Fibroblast of the aortic adventitia (primary cell): ENCODE measurements around the gene DCAF8. TPM values are rescaled to one million over a fixed set of nuclear protein-coding genes. Genes with fewer than 3 reads are reported as not detected.

ENCODE experiments used
- DNase-seq: peaks from one replicate; pipeline ENCODE4 v3.0.0-alpha.2; 2010; ENCODE audit warnings: low read depth
- H3K4me3 ChIP-seq: 2 replicates; pipeline ENCODE4 v1.5.1; 2011; ENCODE audit warnings: low read depth, mild to moderate bottlenecking, control low read depth, low read length, moderate library complexity
- total RNA-seq: library from RNA; depleted of rRNA; stranded (reverse); fragments of >200 nt; gene quantifications from 2 replicates; pipeline ENCODE4 v1.2.3, GENCODE V29; 2012; ENCODE audit warnings: low replicate concordance
- TF ChIP-seq, protein P1 (sequence below): IDR thresholded peaks from 2 replicates; pipeline ENCODE4 v1.5.1; 2011; ENCODE audit warnings: mild to moderate bottlenecking, low read length, control low read depth, inconsistent platforms; ENCODE audit not compliant: insufficient read depth

Gene DCAF8
- total RNA-seq, 1 donor: 76.6 TPM

DNA sequence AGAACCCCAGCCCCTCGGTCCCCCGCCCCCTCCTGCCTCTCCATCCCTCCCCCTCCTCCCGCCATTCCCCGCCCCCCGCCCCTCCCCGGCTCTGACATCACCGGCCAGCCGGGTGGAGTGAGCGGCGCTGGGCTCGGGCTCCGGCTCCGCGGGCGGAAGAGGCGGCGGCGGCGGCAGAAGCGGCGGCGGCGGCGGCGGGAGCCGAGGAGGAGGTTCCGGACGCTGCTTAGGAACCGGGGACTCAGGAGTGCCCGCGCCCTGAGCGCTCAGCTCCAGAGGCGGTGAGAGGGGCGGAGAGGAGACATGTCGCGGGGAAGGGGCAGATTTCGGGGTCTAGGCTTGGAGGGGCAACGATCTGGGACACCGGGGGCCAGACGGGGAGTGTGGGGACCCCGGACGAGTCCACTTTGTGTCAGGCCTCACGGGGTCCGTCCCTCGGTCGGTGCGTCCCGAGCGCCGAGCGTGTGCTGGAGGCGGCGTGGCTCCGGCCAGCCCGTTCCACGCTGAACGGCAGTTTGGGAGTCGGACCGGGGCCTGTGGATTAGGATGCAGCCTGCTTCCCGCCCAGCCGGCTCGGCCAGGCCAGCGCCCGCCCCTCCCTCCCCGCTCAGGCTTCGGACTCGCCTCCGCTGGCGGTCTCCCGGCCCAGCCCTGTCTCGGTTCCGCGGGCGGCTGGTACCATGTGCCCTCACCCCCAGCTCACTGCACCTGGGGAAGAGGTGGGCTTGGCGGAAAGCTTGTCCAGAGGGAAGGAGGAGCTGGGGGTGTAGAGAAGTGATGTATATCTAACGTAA is 56.9 kb downstream of the DCAF8 start, which contains the start of gene PEA15:
Gene PEA15, plus strand, starts transcription at position 143 of the 794 bp plus-strand sequence. CDS start 6,161 bp downstream, outside the sequence.
- TF ChIP-seq, protein P1, sequence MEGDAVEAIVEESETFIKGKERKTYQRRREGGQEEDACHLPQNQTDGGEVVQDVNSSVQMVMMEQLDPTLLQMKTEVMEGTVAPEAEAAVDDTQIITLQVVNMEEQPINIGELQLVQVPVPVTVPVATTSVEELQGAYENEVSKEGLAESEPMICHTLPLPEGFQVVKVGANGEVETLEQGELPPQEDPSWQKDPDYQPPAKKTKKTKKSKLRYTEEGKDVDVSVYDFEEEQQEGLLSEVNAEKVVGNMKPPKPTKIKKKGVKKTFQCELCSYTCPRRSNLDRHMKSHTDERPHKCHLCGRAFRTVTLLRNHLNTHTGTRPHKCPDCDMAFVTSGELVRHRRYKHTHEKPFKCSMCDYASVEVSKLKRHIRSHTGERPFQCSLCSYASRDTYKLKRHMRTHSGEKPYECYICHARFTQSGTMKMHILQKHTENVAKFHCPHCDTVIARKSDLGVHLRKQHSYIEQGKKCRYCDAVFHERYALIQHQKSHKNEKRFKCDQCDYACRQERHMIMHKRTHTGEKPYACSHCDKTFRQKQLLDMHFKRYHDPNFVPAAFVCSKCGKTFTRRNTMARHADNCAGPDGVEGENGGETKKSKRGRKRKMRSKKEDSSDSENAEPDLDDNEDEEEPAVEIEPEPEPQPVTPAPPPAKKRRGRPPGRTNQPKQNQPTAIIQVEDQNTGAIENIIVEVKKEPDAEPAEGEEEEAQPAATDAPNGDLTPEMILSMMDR: no peak
- peak within 1 kb of the TSS; percentile 91 for H3K4me3 ChIP-seq
- peak; percentile 49 for DNase-seq

DNA sequence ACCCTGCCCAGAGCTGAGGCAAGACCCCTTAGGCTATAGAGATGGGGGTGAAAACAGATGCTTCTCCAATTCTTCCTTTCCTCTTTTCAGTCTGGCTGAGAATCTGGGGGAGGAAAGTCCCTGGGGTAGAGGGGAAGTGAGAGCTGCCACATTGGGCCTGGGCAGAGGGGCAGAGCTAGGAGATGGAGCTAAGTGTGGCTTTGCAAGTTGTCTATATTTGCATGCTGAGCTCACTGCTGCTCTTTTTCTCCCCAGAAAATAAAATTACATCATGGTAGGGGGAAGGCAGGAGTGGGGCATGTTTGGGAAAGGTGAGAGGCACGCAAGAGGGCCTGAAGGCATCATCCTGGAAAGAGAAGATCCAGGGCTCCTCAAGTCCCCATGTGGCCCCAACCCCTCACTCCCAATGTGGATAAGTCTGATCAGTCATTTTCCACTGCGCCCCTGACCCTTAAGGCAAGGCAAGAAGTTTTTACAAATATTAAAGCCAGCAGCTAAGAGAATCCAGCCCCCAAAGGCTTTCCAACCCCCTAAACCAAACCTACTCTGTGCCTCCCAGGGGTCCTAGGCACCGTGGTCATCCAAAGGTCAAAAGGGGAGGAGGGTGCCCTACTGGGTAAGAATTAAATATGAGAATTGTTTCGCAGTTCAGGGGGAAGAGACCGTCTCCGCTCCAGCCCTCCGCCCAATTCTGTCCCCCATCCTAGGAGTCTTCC is 57.7 kb downstream of the DCAF8 start:
- DNase-seq: no peak
- TF ChIP-seq, protein P1: no peak
- peak overlapping the region; percentile 59 for H3K4me3 ChIP-seq

DNA sequence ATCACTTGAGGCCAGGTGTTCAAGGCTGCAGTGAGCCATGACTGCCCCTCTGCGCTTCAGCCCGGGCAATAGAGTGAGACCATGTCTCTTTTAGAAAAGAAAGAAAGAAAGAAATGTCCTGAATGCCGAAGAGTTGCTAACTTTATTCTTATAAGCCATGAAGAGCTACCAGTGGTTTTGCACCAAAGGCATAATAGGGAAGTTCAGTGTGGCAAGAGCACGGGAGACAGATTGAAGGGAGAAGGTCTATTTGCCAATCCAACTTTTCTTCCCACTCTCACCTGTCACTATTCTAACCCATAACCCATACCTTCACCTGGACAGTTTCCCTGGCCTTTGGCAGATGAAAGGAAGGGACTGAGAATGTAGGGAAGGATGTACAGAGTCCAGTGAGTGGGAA is 61.6 kb downstream of the DCAF8 start:
- no peak for DNase-seq
- TF ChIP-seq, protein P1: no peak

DNA sequence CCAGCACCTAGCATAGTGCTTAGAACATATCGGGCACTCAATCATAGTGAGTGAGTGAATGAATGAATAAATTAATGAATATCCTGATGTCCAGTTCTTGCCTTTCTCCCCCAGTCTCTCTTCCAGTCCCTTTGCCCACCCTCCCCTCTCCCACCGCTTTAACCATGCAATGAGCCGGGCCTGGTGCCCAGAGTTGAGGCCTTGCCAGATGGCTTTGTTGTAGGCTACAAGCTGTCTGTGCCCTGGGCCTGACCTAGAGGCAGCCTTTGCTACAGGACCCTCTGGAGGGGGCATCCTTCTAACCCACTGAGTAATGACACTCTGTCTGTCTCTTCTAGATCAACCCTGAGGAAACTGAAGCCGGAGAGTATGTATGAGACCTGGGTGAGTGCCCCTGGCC is 65.1 kb downstream of the DCAF8 start:
- no peak overlapping the region for H3K4me3 ChIP-seq
- DNase-seq: no peak
- TF ChIP-seq, protein P1: no peak

More for the DNA sequence above, 61.6 kb downstream of the DCAF8 start:
- no peak overlapping the region for H3K4me3 ChIP-seq

DNA sequence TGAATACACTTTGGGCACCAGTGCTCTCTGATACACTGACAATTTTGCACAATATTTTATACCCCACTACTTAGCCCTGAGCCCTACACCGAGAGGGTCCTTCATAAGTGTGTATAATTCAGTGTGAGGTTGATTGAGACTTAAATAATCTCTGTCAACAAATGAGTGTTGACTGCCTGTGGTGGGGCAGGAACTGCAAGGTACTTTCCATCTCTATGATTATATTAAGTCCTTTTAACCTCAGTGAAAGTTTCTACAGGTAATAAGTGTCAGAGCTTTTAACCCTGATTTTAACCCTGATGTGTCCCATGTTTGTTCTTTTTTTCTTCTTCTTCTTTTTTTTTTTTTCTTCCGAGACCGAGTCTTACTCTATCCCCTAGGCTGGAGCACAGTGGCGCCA is 66.2 kb downstream of the DCAF8 start:
- TF ChIP-seq, protein P1: no peak
- no peak overlapping the region for H3K4me3 ChIP-seq
- no peak for DNase-seq

DNA sequence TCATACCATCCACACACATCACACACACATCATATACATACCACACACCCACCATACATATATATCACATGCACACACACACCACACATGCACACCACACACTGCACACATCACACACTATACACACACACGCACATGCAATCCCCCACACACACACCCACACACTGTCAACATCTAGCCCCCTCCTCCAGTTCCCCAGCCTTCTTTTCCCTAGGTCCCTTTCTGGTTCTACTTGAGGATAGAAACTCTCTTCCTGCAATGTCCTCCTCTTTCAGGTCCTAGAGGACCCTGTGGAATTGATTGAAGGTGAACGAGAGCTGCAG is 67.7 kb downstream of the DCAF8 start:
- DNase-seq: no peak
- TF ChIP-seq, protein P1: no peak
- no peak overlapping the region for H3K4me3 ChIP-seq
